ENCODE measurements around the gene ALS2CL. TPM values are rescaled to one million over a fixed set of nuclear protein-coding genes. Genes with fewer than 3 reads are reported as not detected.

Gene ALS2CL
- total RNA-seq, 1 donor from 2014 or later: 32.5 TPM

GRCh38 chr3:46670000-46670890 lies 23.2 kb downstream of the ALS2CL start:
- DNase-seq (ENCODE audit: low spot score): peak; percentile 61
- intact Hi-C loops (cut with DNase I): no loop called here

GRCh38 chr3:46669191-46669999 lies 24.1 kb downstream of the ALS2CL start:
- DNase-seq (ENCODE audit: low spot score): peak; percentile 67
- intact Hi-C loops (cut with DNase I): no loop called here

GRCh38 chr3:46668591-46668990 lies 24.9 kb downstream of the ALS2CL start:
- intact Hi-C loops (cut with DNase I): no loop called here
- DNase-seq (ENCODE audit: low spot score): peak; percentile 43

GRCh38 chr3:46668116-46668515 lies 25.4 kb downstream of the ALS2CL start:
- intact Hi-C loops (cut with DNase I): no loop called here
- peak; percentile 65 for DNase-seq (ENCODE audit: low spot score)

GRCh38 chr3:46667657-46668056 lies 25.8 kb downstream of the ALS2CL start:
- intact Hi-C loops (cut with DNase I): loop anchor here (2.0 kb wide), 1 partner anchor 27 kb away; no protein-coding TSS in a partner anchor
- peak; percentile 67 for DNase-seq (ENCODE audit: low spot score)

- intact Hi-C loops (cut with DNase I): loop anchor here (2.0 kb wide), 1 partner anchor 28 kb away; no protein-coding TSS in a partner anchor
Measured at GRCh38 chr3:46667061-46667621, 26.3 kb downstream of the ALS2CL start.

GRCh38 chr3:46666453-46666845 lies 27.0 kb downstream of the ALS2CL start:
- peak; percentile 79 for DNase-seq (ENCODE audit: low spot score)
- intact Hi-C loops (cut with DNase I): loop anchor here (2.0 kb wide), 1 partner anchor 28 kb away; no protein-coding TSS in a partner anchor

More at GRCh38 chr3:46667061-46667621, 26.3 kb downstream of the ALS2CL start:
- DNase-seq (ENCODE audit: low spot score): peak; percentile 73

- intact Hi-C loops (cut with DNase I): loop anchor here (2.0 kb wide), 1 partner anchor 29 kb away; no protein-coding TSS in a partner anchor
- peak; percentile 63 for DNase-seq (ENCODE audit: low spot score)
Measured at GRCh38 chr3:46665763-46666452, 27.6 kb downstream of the ALS2CL start.

- intact Hi-C loops (cut with DNase I): no loop called here
Measured at GRCh38 chr3:46664971-46665762, 28.3 kb downstream of the ALS2CL start.

GRCh38 chr3:46664188-46664970 lies 29.1 kb downstream of the ALS2CL start:
- DNase-seq (ENCODE audit: low spot score): peak; percentile 73
- intact Hi-C loops (cut with DNase I): no loop called here

More at GRCh38 chr3:46664971-46665762, 28.3 kb downstream of the ALS2CL start:
- DNase-seq (ENCODE audit: low spot score): peak; percentile 76

- intact Hi-C loops (cut with DNase I): no loop called here
- DNase-seq (ENCODE audit: low spot score): no peak
Measured at GRCh38 chr3:46663591-46664135, 29.8 kb downstream of the ALS2CL start.

- intact Hi-C loops (cut with DNase I): no loop called here
- DNase-seq (ENCODE audit: low spot score): no peak
Measured at GRCh38 chr3:46662771-46663551, 30.5 kb downstream of the ALS2CL start.

GRCh38 chr3:46661776-46662766 lies 31.4 kb downstream of the ALS2CL start:
- no peak for DNase-seq (ENCODE audit: low spot score)
- intact Hi-C loops (cut with DNase I): no loop called here

GRCh38 chr3:46660543-46661523 lies 32.6 kb downstream of the ALS2CL start:
- DNase-seq (ENCODE audit: low spot score): peak; percentile 81
- intact Hi-C loops (cut with DNase I): loop anchor here (1.0 kb wide), 1 partner anchor 95 kb away; the partner anchor contains the start of gene LRRC2

All from cardiac septum (tissue), 1 donor.